DND-41 (cell line): Measurements from ENCODE around the gene CRYGC.
"Not testable (repeated sequence)": the region's sequence is repeated elsewhere in the genome, so short reads cannot be mapped to it uniquely, and the experiment has no call there.

Source experiments
- ATAC-seq: fragments of 200-7000 bp; cut with Tn5 transposase; 3 replicates; pipeline ENCODE4 v1.9.1; 2021; ENCODE audit warnings: low read depth; ENCODE audit not compliant: insufficient read depth
- DNase-seq: peaks from one replicate; pipeline ENCODE4 v3.0.0-alpha.2; 2020
- H2AFZ ChIP-seq: 2 replicates; pipeline ENCODE4 v1.6.0; 2012; ENCODE audit warnings: low read depth, low read length
- H3K27ac ChIP-seq: 2 replicates; pipeline ENCODE4 v1.5.1; 2012; ENCODE audit warnings: low read length, inconsistent platforms
- H3K27me3 ChIP-seq: fragments of 200-600 bp; sonication (generic); 2 replicates; pipeline ENCODE4 v1.6.0; 2012; ENCODE audit warnings: low read length, mild to moderate bottlenecking, inconsistent platforms; ENCODE audit not compliant: insufficient read depth, poor library complexity
- H3K36me3 ChIP-seq: 2 replicates; pipeline ENCODE4 v1.5.1; 2012; ENCODE audit warnings: low read length, inconsistent platforms; ENCODE audit not compliant: insufficient read depth
- H3K4me1 ChIP-seq: 2 replicates; pipeline ENCODE4 v1.5.1; 2012; ENCODE audit warnings: mild to moderate bottlenecking, low read length; ENCODE audit not compliant: insufficient read depth
- H3K4me2 ChIP-seq: 2 replicates; pipeline ENCODE4 v1.6.0; 2012; ENCODE audit warnings: mild to moderate bottlenecking, moderate library complexity, low read length, inconsistent platforms; ENCODE audit not compliant: insufficient read depth
- H3K4me3 ChIP-seq, 2 experiments: fragments of 200-600 bp in 1 of 2; shearing (Covaris generic) in 1 of 2; 2 replicates each; pipeline ENCODE4 v1.5.1; 2012 to 2016; ENCODE audit warnings: inconsistent platforms in 2 of 2, low read length in 2 of 2, mild to moderate bottlenecking in 2 of 2, low read depth in 1 of 2, moderate library complexity in 1 of 2
- H3K79me2 ChIP-seq: 2 replicates; pipeline ENCODE4 v1.6.0; 2012; ENCODE audit warnings: low read length, inconsistent platforms; ENCODE audit not compliant: insufficient read depth
- H3K9ac ChIP-seq: 2 replicates; pipeline ENCODE4 v1.6.0; 2012; ENCODE audit warnings: low read depth, mild to moderate bottlenecking, inconsistent platforms, low read length, moderate library complexity
- H3K9me3 ChIP-seq: 2 replicates; pipeline ENCODE4 v1.5.1; 2012; ENCODE audit warnings: low read length, moderate library complexity, mild to moderate bottlenecking, inconsistent platforms; ENCODE audit not compliant: insufficient read depth, severe bottlenecking
- H4K20me1 ChIP-seq: 2 replicates; pipeline ENCODE4 v1.6.0; 2012; ENCODE audit warnings: low read length; ENCODE audit not compliant: insufficient read depth
- EZH2 ChIP-seq: IDR thresholded peaks from 3 replicates; pipeline ENCODE4 v1.6.1; 2012; ENCODE audit warnings: borderline replicate concordance, low read depth, mild to moderate bottlenecking, moderate library complexity, low read length, inconsistent platforms; ENCODE audit not compliant: severe bottlenecking
- TF ChIP-seq, protein P1 (sequence below): IDR thresholded peaks from 2 replicates; pipeline ENCODE4 v1.5.1; 2012; ENCODE audit warnings: borderline replicate concordance, low read length, moderate library complexity, mild to moderate bottlenecking; ENCODE audit not compliant: poor library complexity, severe bottlenecking; ENCODE audit errors: extremely low read depth

The CRYGC gene

DNA sequence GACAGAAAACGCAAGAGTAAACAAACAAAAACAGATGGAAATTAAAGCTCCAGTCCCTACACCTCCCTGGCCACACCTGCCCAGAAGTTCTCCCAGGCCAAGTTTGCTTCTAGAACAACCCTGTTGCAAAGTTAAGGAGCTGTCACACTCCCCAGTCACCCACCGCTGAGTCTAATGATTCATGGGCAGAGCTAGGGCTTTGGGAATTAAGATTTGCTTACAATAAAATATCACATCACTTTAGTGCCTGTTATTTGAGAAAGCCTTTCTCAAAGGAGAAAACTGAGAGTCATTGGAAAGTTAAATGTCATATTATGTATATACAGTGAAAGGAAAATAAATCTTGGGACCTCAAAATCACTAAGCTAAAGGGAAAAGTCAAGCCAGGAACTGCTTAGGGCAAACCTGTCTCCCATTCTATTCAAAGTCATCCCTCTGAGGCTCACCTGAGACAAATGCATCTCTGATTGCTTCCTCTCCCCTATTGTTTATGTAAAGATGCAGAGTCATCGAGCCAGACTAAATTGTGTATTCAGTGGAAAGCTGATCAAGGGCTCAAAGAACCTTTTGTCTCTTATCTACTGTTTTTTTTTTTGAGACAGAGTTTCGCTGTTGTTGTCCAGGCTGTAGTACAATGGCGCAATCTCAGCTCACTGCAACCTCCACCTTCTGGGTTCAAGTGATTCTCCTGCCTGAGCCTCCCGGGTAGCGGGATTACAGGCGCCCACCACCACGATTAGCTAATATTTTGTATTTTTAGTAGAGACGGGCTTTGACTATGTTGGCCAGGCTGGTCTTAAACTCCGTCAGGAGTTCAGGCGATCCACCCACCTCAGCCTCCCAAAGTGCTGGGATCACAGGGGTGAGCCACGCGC is 13.5 kb upstream of the CRYGC start:
- Histone ChIP-seq H4K20me1 (no peaks in the 10 kb centered on the region), H3K27ac (no peak overlapping the region), H3K27me3 (no peaks in the 10 kb centered on the region), H3K9me3 (no peaks in the 10 kb centered on the region), H3K4me1 (no peaks in the 10 kb centered on the region), H2AFZ (no peak overlapping the region), H3K9ac (no peak overlapping the region), H3K79me2 (no peaks in the 10 kb centered on the region), H3K36me3 (no peaks in the 10 kb centered on the region), H3K4me2 (no peak overlapping the region), H3K4me3 (no peak overlapping the region)
- DNase-seq (no peak), ATAC-seq (no peak)
- no peak for TF ChIP-seq EZH2
- TF ChIP-seq, protein P1, sequence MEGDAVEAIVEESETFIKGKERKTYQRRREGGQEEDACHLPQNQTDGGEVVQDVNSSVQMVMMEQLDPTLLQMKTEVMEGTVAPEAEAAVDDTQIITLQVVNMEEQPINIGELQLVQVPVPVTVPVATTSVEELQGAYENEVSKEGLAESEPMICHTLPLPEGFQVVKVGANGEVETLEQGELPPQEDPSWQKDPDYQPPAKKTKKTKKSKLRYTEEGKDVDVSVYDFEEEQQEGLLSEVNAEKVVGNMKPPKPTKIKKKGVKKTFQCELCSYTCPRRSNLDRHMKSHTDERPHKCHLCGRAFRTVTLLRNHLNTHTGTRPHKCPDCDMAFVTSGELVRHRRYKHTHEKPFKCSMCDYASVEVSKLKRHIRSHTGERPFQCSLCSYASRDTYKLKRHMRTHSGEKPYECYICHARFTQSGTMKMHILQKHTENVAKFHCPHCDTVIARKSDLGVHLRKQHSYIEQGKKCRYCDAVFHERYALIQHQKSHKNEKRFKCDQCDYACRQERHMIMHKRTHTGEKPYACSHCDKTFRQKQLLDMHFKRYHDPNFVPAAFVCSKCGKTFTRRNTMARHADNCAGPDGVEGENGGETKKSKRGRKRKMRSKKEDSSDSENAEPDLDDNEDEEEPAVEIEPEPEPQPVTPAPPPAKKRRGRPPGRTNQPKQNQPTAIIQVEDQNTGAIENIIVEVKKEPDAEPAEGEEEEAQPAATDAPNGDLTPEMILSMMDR: no peak

DNA sequence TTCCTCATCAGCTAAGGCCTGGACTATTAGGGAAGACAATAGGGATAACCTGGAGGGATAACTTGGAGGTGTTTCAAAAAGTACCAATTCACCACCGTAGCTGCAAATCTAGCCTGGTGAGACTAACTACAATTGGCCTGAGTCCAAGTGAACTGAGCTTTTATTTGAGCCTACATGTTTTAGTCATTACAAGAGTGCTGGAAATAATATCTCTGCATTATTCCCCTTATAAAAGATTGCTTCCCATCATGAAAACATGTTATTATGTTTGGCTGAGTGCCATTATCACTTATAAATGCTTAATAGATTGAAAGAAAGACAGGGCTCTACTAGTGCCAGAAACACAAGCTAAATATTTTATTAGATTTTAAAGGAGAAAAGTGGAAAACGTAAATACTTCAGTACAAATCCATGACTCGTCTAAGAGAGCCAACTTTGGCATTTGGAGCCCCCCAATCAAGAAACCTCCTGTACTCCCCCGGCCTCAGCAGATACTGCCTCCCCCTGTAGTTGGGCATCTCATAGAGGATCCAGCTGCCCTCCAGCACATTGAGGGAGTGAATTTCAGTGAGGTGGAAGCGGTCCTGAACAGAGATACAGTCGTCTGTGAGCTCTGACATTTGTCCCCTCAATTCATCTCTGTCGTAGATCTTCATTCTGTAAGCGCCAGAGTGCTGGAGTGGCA is 12.8 kb upstream of the CRYGC start:
- Histone ChIP-seq H3K9me3 (no peaks in the 10 kb centered on the region), H3K27ac (no peak overlapping the region), H3K9ac (no peak overlapping the region), H3K4me2 (no peak overlapping the region), H2AFZ (no peak overlapping the region), H3K27me3 (no peaks in the 10 kb centered on the region), H3K4me1 (no peaks in the 10 kb centered on the region), H3K79me2 (no peaks in the 10 kb centered on the region), H3K4me3 (no peak overlapping the region), H3K36me3 (no peaks in the 10 kb centered on the region), H4K20me1 (no peaks in the 10 kb centered on the region)
- DNase-seq: no peak
- ATAC-seq: no peak
- TF ChIP-seq, protein P1: no peak
- no peak for TF ChIP-seq EZH2

- no peaks in the 10 kb centered on the region for H4K20me1 ChIP-seq
- TF ChIP-seq, protein P1: no peak
- no peak for TF ChIP-seq EZH2
- H3K27me3 ChIP-seq: no peaks in the 10 kb centered on the region
- H3K27ac ChIP-seq: no peak overlapping the region
- H3K4me2 ChIP-seq: no peak overlapping the region
- ATAC-seq (no peak), DNase-seq (no peak)
- H3K9ac ChIP-seq: no peak overlapping the region
- H3K4me1 ChIP-seq: peaks cover 13% of the 10 kb centered on the region
- H3K79me2 ChIP-seq: no peaks in the 10 kb centered on the region
- H3K36me3 ChIP-seq: no peaks in the 10 kb centered on the region
- H3K4me3 ChIP-seq: no peak overlapping the region
- no peaks in the 10 kb centered on the region for H3K9me3 ChIP-seq
- no peak overlapping the region for H2AFZ ChIP-seq
Measured at GRCh38 chr2:208139447-208139846, 9.8 kb upstream of the CRYGC start.

DNA sequence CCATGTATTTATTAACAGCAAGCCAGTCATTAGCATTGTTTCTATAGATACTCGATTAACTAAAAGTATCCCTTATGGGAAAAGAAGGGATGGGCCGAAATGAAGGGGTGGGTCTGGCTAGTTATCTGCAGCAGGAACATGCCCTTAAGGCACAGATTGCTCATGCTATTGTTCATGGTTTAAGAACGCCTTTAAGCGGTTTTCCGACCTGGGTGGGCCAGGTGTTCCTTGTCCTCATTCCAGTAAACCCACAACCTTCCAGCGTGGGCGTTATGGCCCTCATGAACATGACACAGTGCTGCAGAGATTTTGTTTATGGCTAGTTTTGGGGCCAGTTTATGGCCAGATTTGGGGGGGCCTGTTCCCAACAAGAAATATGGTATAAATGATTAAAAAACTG is 8.7 kb upstream of the CRYGC start:
- H3K27ac ChIP-seq, H3K36me3 ChIP-seq, H3K9ac ChIP-seq, H3K79me2 ChIP-seq, H3K27me3 ChIP-seq, H2AFZ ChIP-seq, DNase-seq, H3K4me3 ChIP-seq, H4K20me1 ChIP-seq, H3K4me2 ChIP-seq, H3K9me3 ChIP-seq, ATAC-seq: not testable (repeated sequence)
- peaks cover 13% of the 10 kb centered on the region for H3K4me1 ChIP-seq
